PC-9 (cell line): ENCODE measurements around the gene POU5F1. TPM values are rescaled to one million over a fixed set of nuclear protein-coding genes. Genes with fewer than 3 reads are reported as not detected.

ENCODE experiments used
- BruUV-seq: library from RNA; stranded (reverse); fragments of 400-500 nt; replicated peaks from 2 replicates; lab custom pipeline; 2021; lab: Mats Ljungman, UMichigan
- CTCF ChIA-PET: fragments of 300-600 bp; sonication (Branson Sonifier 250); formaldehyde crosslinking; loops from one replicate; lab custom pipeline; 2022; ENCODE audit warnings: antibody characterized with exemption; lab: Charles Lee
- POLR2A ChIA-PET: fragments of 300-600 bp; sonication (Branson Sonifier 250); formaldehyde crosslinking; loops from one replicate; lab custom pipeline; 2022; ENCODE audit warnings: antibody characterized with exemption; ENCODE audit not compliant: unreplicated experiment; lab: Charles Lee
- DNase-seq, 2 experiments: peaks; one replicate each; pipeline versions ENCODE4 v3.0.0 to v3.0.0-alpha.2; 2015 to 2022; ENCODE audit warnings: mixed read lengths in 1 of 2
- H2AFZ ChIP-seq: fragments of 200-600 bp; sonication (generic); 2 replicates; pipeline ENCODE4 v1.8.1; 2017; ENCODE audit warnings: antibody characterized with exemption
- H3F3A ChIP-seq: fragments of 200-600 bp; sonication (generic); 2 replicates; pipeline ENCODE4 v1.8.1; 2017; ENCODE audit warnings: antibody characterized with exemption, mild to moderate bottlenecking, low read depth; ENCODE audit not compliant: insufficient read depth
- H3K27ac ChIP-seq: fragments of 200-600 bp; sonication (generic); 2 replicates; pipeline ENCODE4 v1.6.1; 2016; ENCODE audit warnings: mixed run types
- H3K27me3 ChIP-seq: fragments of 200-600 bp; sonication (generic); 2 replicates; pipeline ENCODE4 v1.6.1; 2016; ENCODE audit warnings: low read depth, mixed run types; ENCODE audit not compliant: insufficient read depth
- H3K36me3 ChIP-seq: fragments of 200-600 bp; sonication (generic); 2 replicates; pipeline ENCODE4 v1.6.1; 2016; ENCODE audit warnings: low read depth, mixed run types
- H3K4me1 ChIP-seq: fragments of 200-600 bp; sonication (generic); replicated peaks from 2 replicates; pipeline ENCODE4 v1.6.1; 2016; ENCODE audit warnings: mixed run types; ENCODE audit not compliant: insufficient read depth
- H3K4me2 ChIP-seq: fragments of 200-600 bp; sonication (generic); 2 replicates; pipeline ENCODE4 v1.6.1; 2017; ENCODE audit warnings: mixed run types
- H3K4me3 ChIP-seq: fragments of 200-600 bp; sonication (generic); 2 replicates; pipeline ENCODE4 v1.6.1; 2016; ENCODE audit warnings: mixed run types
- H3K79me2 ChIP-seq: fragments of 200-600 bp; sonication (generic); 2 replicates; pipeline ENCODE4 v1.6.1; 2017; ENCODE audit warnings: low read depth, mixed run types
- H3K9me2 ChIP-seq: fragments of 200-600 bp; sonication (generic); 2 replicates; pipeline ENCODE4 v1.8.1; 2017; ENCODE audit warnings: mild to moderate bottlenecking; ENCODE audit not compliant: insufficient read depth
- H3K9me3 ChIP-seq: fragments of 200-600 bp; sonication (generic); 2 replicates; pipeline ENCODE4 v1.8.1; 2016; ENCODE audit warnings: low read depth; ENCODE audit not compliant: insufficient read depth
- H4K20me1 ChIP-seq: fragments of 200-600 bp; sonication (generic); 2 replicates; pipeline ENCODE4 v1.8.1; 2017; ENCODE audit not compliant: insufficient read depth
- EZH2 ChIP-seq: fragments of 200-600 bp; sonication (generic); IDR thresholded peaks from 2 replicates; pipeline ENCODE4 v1.8.0; 2017; ENCODE audit warnings: antibody characterized with exemption, low read depth
- intact Hi-C: fragments of 100-400 bp; cut with micrococcal nuclease; formaldehyde crosslinking; loops from one replicate; pipeline ENCODE4 v1.10.0; 2022; ENCODE audit not compliant: unreplicated experiment
- total RNA-seq: library from RNA; stranded (reverse); gene quantifications from 2 replicates; pipeline ENCODE4 v1.2.3, GENCODE V29; 2021
- TF ChIP-seq, protein P1 (sequence below): fragments of 200-600 bp; sonication (generic); conservative IDR thresholded peaks from 2 replicates; pipeline ENCODE4 v1.6.1; 2017; ENCODE audit warnings: mixed run types, antibody characterized with exemption, mild to moderate bottlenecking, moderate library complexity

Gene POU5F1
- total RNA-seq, 1 experiment from 2014 or later: 1.4 TPM

DNA sequence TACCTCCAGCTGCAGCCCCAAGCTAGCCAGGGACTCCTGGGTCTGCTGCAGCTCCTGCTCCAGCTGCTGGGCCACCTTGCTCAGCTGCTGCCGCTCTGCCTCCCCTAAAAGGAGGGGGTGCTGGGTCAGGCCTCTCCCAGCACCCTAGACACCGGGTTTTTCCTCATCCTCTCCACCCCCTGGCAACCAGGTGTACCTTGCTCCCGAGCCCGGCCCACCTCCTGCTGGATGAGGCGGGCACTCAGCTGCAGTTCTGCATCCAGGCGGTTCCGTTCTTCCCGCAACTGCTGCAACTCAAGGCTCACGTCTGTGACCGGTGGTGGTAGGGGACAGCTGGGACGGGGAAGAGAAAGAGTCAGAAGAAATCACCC lies 25.5 kb downstream of the POU5F1 start:
- BruUV-seq: no TSS peak
- Histone ChIP-seq H3K79me2 (no peaks in the 10 kb centered on the region), H3K9me3 (no peaks in the 10 kb centered on the region), H3K9me2 (no peaks in the 10 kb centered on the region), H4K20me1 (no peaks in the 10 kb centered on the region), H3K4me2 (no peak overlapping the region), H3K4me1 (no peaks in the 10 kb centered on the region), H2AFZ (no peak overlapping the region), H3K36me3 (no peaks in the 10 kb centered on the region), H3K27ac (no peak overlapping the region), H3F3A (no peaks in the 10 kb centered on the region; the same call in 1 of the 2 replicates), H3K27me3 (no peaks in the 10 kb centered on the region), H3K4me3 (no peak overlapping the region)
- DNase-seq: no peak
- intact Hi-C loops: no loop called here
- POLR2A ChIA-PET: no interaction called here
- CTCF ChIA-PET: no interaction called here
- TF ChIP-seq EZH2: no peak
- TF ChIP-seq, protein P1, sequence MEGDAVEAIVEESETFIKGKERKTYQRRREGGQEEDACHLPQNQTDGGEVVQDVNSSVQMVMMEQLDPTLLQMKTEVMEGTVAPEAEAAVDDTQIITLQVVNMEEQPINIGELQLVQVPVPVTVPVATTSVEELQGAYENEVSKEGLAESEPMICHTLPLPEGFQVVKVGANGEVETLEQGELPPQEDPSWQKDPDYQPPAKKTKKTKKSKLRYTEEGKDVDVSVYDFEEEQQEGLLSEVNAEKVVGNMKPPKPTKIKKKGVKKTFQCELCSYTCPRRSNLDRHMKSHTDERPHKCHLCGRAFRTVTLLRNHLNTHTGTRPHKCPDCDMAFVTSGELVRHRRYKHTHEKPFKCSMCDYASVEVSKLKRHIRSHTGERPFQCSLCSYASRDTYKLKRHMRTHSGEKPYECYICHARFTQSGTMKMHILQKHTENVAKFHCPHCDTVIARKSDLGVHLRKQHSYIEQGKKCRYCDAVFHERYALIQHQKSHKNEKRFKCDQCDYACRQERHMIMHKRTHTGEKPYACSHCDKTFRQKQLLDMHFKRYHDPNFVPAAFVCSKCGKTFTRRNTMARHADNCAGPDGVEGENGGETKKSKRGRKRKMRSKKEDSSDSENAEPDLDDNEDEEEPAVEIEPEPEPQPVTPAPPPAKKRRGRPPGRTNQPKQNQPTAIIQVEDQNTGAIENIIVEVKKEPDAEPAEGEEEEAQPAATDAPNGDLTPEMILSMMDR: no peak

DNA sequence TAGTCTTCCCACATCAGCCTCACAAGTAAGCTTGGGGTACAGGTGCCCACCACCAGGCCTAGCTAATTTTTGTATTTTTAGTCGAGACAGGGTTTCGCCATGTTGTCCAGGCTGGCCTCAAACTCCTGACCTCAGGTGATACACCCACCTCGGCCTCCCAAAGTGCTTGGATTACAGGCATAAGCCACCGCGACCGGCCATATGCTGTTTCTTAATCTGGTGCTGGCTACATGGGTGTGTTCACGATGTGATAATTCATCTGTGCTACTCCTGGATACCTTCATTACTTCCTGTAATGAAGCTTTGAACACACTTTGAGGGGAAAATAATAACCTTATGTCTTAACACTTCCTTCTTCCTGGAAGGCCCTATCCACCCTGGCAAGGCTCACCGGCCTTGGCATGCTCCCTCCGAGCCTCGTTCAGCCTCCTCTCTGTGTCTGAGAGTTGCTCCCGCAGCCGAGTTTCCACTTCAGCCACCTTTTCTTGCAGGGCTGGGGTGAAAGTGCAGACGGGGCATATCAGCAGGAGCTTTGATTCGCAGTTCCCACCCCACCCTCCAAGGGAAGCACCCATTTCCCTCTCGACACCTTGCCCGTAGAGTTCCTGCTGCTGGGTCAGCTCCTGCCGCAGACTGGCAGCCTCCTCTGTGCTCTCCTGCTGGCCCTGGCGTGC lies 26.0 kb downstream of the POU5F1 start:
- H3K27ac ChIP-seq: no peak overlapping the region
- H3K9me3 ChIP-seq: no peaks in the 10 kb centered on the region
- no peaks in the 10 kb centered on the region; the same call in 1 of the 2 replicates for H3F3A ChIP-seq
- H3K4me2 ChIP-seq: no peak overlapping the region
- H3K79me2 ChIP-seq: no peaks in the 10 kb centered on the region
- H3K9me2 ChIP-seq: no peaks in the 10 kb centered on the region
- DNase-seq: no peak
- no peak overlapping the region for H3K4me3 ChIP-seq
- ChIA-PET CTCF (no interaction called here), POLR2A (no interaction called here)
- intact Hi-C loops: no loop called here
- TF ChIP-seq, protein P1: no peak
- TF ChIP-seq EZH2: no peak
- H3K27me3 ChIP-seq: no peaks in the 10 kb centered on the region
- no peaks in the 10 kb centered on the region for H4K20me1 ChIP-seq
- BruUV-seq: no TSS peak
- H3K4me1 ChIP-seq: no peaks in the 10 kb centered on the region
- no peak overlapping the region for H2AFZ ChIP-seq
- no peaks in the 10 kb centered on the region for H3K36me3 ChIP-seq

DNA sequence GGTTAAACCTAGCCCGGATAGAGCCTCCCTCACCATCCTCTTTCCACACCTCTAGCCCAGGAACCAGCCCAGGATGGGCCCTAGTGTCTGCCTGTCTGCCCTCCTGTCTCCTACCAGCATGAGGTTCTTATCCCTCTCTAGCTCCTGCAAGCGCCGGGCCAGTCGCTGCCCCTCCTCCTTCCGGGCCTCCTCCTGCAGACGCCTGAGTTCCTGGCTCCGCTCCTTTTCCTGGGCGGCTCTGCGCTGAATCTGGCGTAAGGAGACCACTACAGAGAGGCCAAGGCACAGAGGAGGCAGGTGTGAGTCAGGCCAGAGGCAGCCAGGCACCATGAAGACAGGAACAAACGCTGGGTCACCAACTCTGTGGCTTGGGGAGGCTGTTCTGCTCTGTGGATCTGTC lies 27.3 kb downstream of the POU5F1 start:
- Histone ChIP-seq H3F3A (no peaks in the 10 kb centered on the region; the same call in 1 of the 2 replicates), H3K9me3 (no peaks in the 10 kb centered on the region), H3K79me2 (no peaks in the 10 kb centered on the region), H2AFZ (no peak overlapping the region), H3K4me3 (no peak overlapping the region), H3K4me2 (no peak overlapping the region), H3K9me2 (no peaks in the 10 kb centered on the region), H3K36me3 (no peaks in the 10 kb centered on the region), H3K27me3 (no peaks in the 10 kb centered on the region), H3K4me1 (no peaks in the 10 kb centered on the region), H3K27ac (no peak overlapping the region), H4K20me1 (no peaks in the 10 kb centered on the region)
- POLR2A ChIA-PET: no interaction called here
- intact Hi-C loops: no loop called here
- DNase-seq: no peak
- no TSS peak for BruUV-seq
- TF ChIP-seq, protein P1: no peak
- no peak for TF ChIP-seq EZH2
- CTCF ChIA-PET: interaction anchor here (0.6 kb wide), 1 partner anchor 15 kb away, joined by 3 read pairs; the partner anchor contains the start of gene TCF19
